GM21825 (cell line): ENCODE results near the gene TMIGD1.
"Not testable (repeated sequence)": the region's sequence is repeated elsewhere in the genome, so short reads cannot be mapped to it uniquely, and the experiment has no call there.

Experiments used
- ATAC-seq: cut with Tn5 transposase; IDR thresholded peaks from one replicate; pipeline ENCODE4 v1.9.1; 2021; ENCODE audit warnings: mild to moderate bottlenecking, moderate library complexity; ENCODE audit not compliant: unreplicated experiment

Gene TMIGD1

GRCh38 chr17:30358055-30358760 lies 24.4 kb upstream of the TMIGD1 start:
- no peak for ATAC-seq

- ATAC-seq = no peak
These were observed 23.6 kb upstream of the TMIGD1 start for GRCh38 chr17:30357476-30357875.

- ATAC-seq = no peak
These were observed 20.8 kb upstream of the TMIGD1 start for GRCh38 chr17:30354701-30355100.

GRCh38 chr17:30352240-30352814 lies 18.5 kb upstream of the TMIGD1 start:
- ATAC-seq = no peak

- ATAC-seq = no peak
These were observed 17.9 kb upstream of the TMIGD1 start for GRCh38 chr17:30351735-30352134.

GRCh38 chr17:30351263-30351662 lies 17.4 kb upstream of the TMIGD1 start:
- ATAC-seq = not testable (repeated sequence)

GRCh38 chr17:30349252-30349651 lies 15.4 kb upstream of the TMIGD1 start:
- no peak for ATAC-seq

GRCh38 chr17:30347488-30347887 lies 13.6 kb upstream of the TMIGD1 start:
- ATAC-seq = no peak

- no peak for ATAC-seq
These were observed 12.5 kb upstream of the TMIGD1 start for GRCh38 chr17:30346221-30346795.

GRCh38 chr17:30345527-30346075 lies 11.7 kb upstream of the TMIGD1 start:
- no peak for ATAC-seq

GRCh38 chr17:30345089-30345433 lies 11.2 kb upstream of the TMIGD1 start:
- ATAC-seq = no peak

- no peak for ATAC-seq
These were observed 10.6 kb upstream of the TMIGD1 start for GRCh38 chr17:30344283-30345088.

- ATAC-seq = no peak
These were observed 9.9 kb upstream of the TMIGD1 start for GRCh38 chr17:30343796-30344195.

GRCh38 chr17:30343244-30343643 lies 9.4 kb upstream of the TMIGD1 start:
- not testable (repeated sequence) for ATAC-seq

- no peak for ATAC-seq
These were observed 7.9 kb upstream of the TMIGD1 start for GRCh38 chr17:30341703-30342249.

GRCh38 chr17:30340801-30341356 lies 7.0 kb upstream of the TMIGD1 start:
- ATAC-seq = no peak

- no peak for ATAC-seq
These were observed 5.2 kb upstream of the TMIGD1 start for GRCh38 chr17:30339086-30339485.

GRCh38 chr17:30337393-30337999 lies 3.6 kb upstream of the TMIGD1 start:
- ATAC-seq = no peak

GRCh38 chr17:30336369-30337171 lies 2.7 kb upstream of the TMIGD1 start:
- ATAC-seq = no peak

GRCh38 chr17:30334421-30334820 lies 564 bp upstream of the TMIGD1 start:
- no peak for ATAC-seq
